OCI-LY7 (cell line): ENCODE measurements around the gene SCG5. TPM values are rescaled to one million over a fixed set of nuclear protein-coding genes. Genes with fewer than 3 reads are reported as not detected.

Experiments used
- BruUV-seq: library from RNA; stranded (reverse); fragments of 400-500 nt; replicated peaks from 2 replicates; lab custom pipeline; 2021; lab: Mats Ljungman, UMichigan
- CTCF ChIA-PET: fragments of 300-600 bp; sonication (Branson Sonifier 250); formaldehyde crosslinking; loops from one replicate; lab custom pipeline; 2022; ENCODE audit warnings: antibody characterized with exemption; ENCODE audit not compliant: unreplicated experiment; lab: Charles Lee
- POLR2A ChIA-PET: fragments of 300-600 bp; sonication (Branson Sonifier 250); formaldehyde crosslinking; loops from one replicate; lab custom pipeline; 2022; ENCODE audit warnings: antibody characterized with exemption; lab: Charles Lee
- DNase-seq: peaks from one replicate; pipeline ENCODE4 v3.0.0-alpha.2; 2015; ENCODE audit warnings: low spot score
- H2AFZ ChIP-seq: fragments of 200-600 bp; sonication (generic), shearing (Covaris generic); 2 replicates; pipeline ENCODE4 v1.6.1; 2014; ENCODE audit warnings: mild to moderate bottlenecking, antibody characterized with exemption, low read length, moderate library complexity
- H3K27ac ChIP-seq: fragments of 200-600 bp; sonication (generic); 2 replicates; pipeline ENCODE4 v1.5.1; 2014; ENCODE audit warnings: mixed run types, low read depth, mild to moderate bottlenecking, moderate library complexity, low read length, inconsistent platforms; ENCODE audit not compliant: poor library complexity, severe bottlenecking
- H3K36me3 ChIP-seq: fragments of 200-600 bp; sonication (generic); 2 replicates; pipeline ENCODE4 v1.6.1; 2014; ENCODE audit warnings: mild to moderate bottlenecking, antibody characterized with exemption, low read length, moderate library complexity, mixed read lengths; ENCODE audit not compliant: insufficient read depth
- H3K4me1 ChIP-seq: fragments of 200-600 bp; sonication (generic); 2 replicates; pipeline ENCODE4 v1.5.1; 2014; ENCODE audit warnings: mild to moderate bottlenecking, low read length; ENCODE audit not compliant: insufficient read depth, poor library complexity, severe bottlenecking
- H3K4me2 ChIP-seq: fragments of 200-600 bp; sonication (generic); 2 replicates; pipeline ENCODE4 v1.6.1; 2014; ENCODE audit warnings: mild to moderate bottlenecking, low read length
- H3K4me3 ChIP-seq: fragments of 200-600 bp; sonication (generic); 2 replicates; pipeline ENCODE4 v1.5.1; 2014; ENCODE audit warnings: mild to moderate bottlenecking, low read depth, low read length; ENCODE audit not compliant: poor library complexity, severe bottlenecking
- H3K79me2 ChIP-seq: fragments of 200-600 bp; sonication (generic); 2 replicates; pipeline ENCODE4 v1.6.1; 2016; ENCODE audit warnings: low read depth, mild to moderate bottlenecking, low read length, moderate library complexity, mixed read lengths; ENCODE audit not compliant: insufficient read depth
- H3K9me2 ChIP-seq: fragments of 200-600 bp; sonication (generic); 2 replicates; pipeline ENCODE4 v1.6.1; 2016; ENCODE audit warnings: mild to moderate bottlenecking, low read length, mixed read lengths; ENCODE audit not compliant: insufficient read depth
- H3K9me3 ChIP-seq: fragments of 200-600 bp; sonication (generic); 2 replicates; pipeline ENCODE4 v1.6.1; 2014; ENCODE audit warnings: mild to moderate bottlenecking, mixed run types, low read length, mixed read lengths
- H4K20me1 ChIP-seq: fragments of 200-600 bp; sonication (generic); 2 replicates; pipeline ENCODE4 v1.6.1; 2014; ENCODE audit warnings: mild to moderate bottlenecking, antibody characterized with exemption, low read length, moderate library complexity, mixed read lengths; ENCODE audit not compliant: insufficient read depth
- EZH2phosphoT487 ChIP-seq: fragments of 200-600 bp; sonication (generic); IDR thresholded peaks from 2 replicates; pipeline ENCODE4 v1.6.1; 2018; ENCODE audit warnings: low read depth, borderline replicate concordance, mild to moderate bottlenecking, mixed run types, antibody characterized with exemption, low read length, moderate library complexity, mixed read lengths
- intact Hi-C: fragments of 100-400 bp; cut with micrococcal nuclease; formaldehyde crosslinking; loops from one replicate; pipeline ENCODE4 v1.10.0; 2022; ENCODE audit not compliant: unreplicated experiment
- total RNA-seq, 2 experiments: library from RNA; depleted of rRNA in 1 of 2; stranded (reverse); fragments of >200 nt in 1 of 2; shearing (Covaris generic) in 1 of 2; gene quantifications; 2 replicates each; pipeline ENCODE4 v1.2.3, GENCODE V29; 2014 to 2022
- TF ChIP-seq, protein P1 (sequence below): fragments of 200-600 bp; sonication (generic); conservative IDR thresholded peaks from 2 replicates; pipeline ENCODE4 v1.5.1; 2014; ENCODE audit warnings: mild to moderate bottlenecking, antibody characterized with exemption, low read length, moderate library complexity, mixed read lengths

SCG5 gene
- total RNA-seq, 2 experiments from 2014 or later = 1.5 to 4.7 TPM

- no peaks in the 10 kb centered on the region for H3K9me3 ChIP-seq
- H3K79me2 ChIP-seq = no peaks in the 10 kb centered on the region
- H3K27ac ChIP-seq = no peak overlapping the region
- no peaks in the 10 kb centered on the region for H3K9me2 ChIP-seq
- no peak overlapping the region for H3K4me3 ChIP-seq
- H2AFZ ChIP-seq = no peak overlapping the region
- DNase-seq = no peak
- CTCF ChIA-PET = no interaction called here
- H4K20me1 ChIP-seq = no peaks in the 10 kb centered on the region
- no peak for TF ChIP-seq EZH2phosphoT487
- TF ChIP-seq, protein P1, sequence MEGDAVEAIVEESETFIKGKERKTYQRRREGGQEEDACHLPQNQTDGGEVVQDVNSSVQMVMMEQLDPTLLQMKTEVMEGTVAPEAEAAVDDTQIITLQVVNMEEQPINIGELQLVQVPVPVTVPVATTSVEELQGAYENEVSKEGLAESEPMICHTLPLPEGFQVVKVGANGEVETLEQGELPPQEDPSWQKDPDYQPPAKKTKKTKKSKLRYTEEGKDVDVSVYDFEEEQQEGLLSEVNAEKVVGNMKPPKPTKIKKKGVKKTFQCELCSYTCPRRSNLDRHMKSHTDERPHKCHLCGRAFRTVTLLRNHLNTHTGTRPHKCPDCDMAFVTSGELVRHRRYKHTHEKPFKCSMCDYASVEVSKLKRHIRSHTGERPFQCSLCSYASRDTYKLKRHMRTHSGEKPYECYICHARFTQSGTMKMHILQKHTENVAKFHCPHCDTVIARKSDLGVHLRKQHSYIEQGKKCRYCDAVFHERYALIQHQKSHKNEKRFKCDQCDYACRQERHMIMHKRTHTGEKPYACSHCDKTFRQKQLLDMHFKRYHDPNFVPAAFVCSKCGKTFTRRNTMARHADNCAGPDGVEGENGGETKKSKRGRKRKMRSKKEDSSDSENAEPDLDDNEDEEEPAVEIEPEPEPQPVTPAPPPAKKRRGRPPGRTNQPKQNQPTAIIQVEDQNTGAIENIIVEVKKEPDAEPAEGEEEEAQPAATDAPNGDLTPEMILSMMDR = no peak
- no peak overlapping the region for H3K4me2 ChIP-seq
- no peaks in the 10 kb centered on the region for H3K4me1 ChIP-seq
- no TSS peak for BruUV-seq
- no peaks in the 10 kb centered on the region for H3K36me3 ChIP-seq
- intact Hi-C loops = no loop called here
- POLR2A ChIA-PET = interaction anchor here (0.7 kb wide), 1 partner anchor 147 kb away, joined by 5 read pairs; no protein-coding TSS in a partner anchor
Measured at GRCh38 chr15:32739522-32740063, 98.1 kb downstream of the SCG5 start.

GRCh38 chr15:32743411-32744140 lies 102.1 kb downstream of the SCG5 start:
- ChIA-PET POLR2A (interaction anchor here (0.6 to 0.7 kb wide), 2 partner anchors 78 to 196 kb away, joined by 3 to 4 read pairs; no protein-coding TSS in a partner anchor), CTCF (no interaction called here)
- no peaks in the 10 kb centered on the region for H3K9me3 ChIP-seq
- no peaks in the 10 kb centered on the region for H3K4me1 ChIP-seq
- TF ChIP-seq, protein P1 = no peak
- no peak for TF ChIP-seq EZH2phosphoT487
- H4K20me1 ChIP-seq = no peaks in the 10 kb centered on the region
- no peaks in the 10 kb centered on the region for H3K79me2 ChIP-seq
- H3K4me3 ChIP-seq = no peak overlapping the region
- no peak overlapping the region for H2AFZ ChIP-seq
- H3K27ac ChIP-seq = no peak overlapping the region
- intact Hi-C loops = no loop called here
- no peaks in the 10 kb centered on the region for H3K36me3 ChIP-seq
- no peak for DNase-seq
- H3K9me2 ChIP-seq = no peaks in the 10 kb centered on the region
- no TSS peak for BruUV-seq
- no peak overlapping the region for H3K4me2 ChIP-seq
